MM.1S (cell line): ENCODE data around the gene DNAH7.

Source experiments
- DNase-seq: peaks from one replicate; pipeline ENCODE4 v3.0.0-alpha.2; 2015
- H2AFZ ChIP-seq: fragments of 300-600 bp; sonication (generic); 2 replicates; pipeline ENCODE4 v1.6.0; 2016; ENCODE audit warnings: antibody characterized with exemption, low read length
- H3F3A ChIP-seq: fragments of 300-600 bp; sonication (generic); 2 replicates; pipeline ENCODE4 v1.6.1; 2016; ENCODE audit warnings: mild to moderate bottlenecking, antibody characterized with exemption, low read length, moderate library complexity, mixed read lengths; ENCODE audit not compliant: insufficient read depth
- H3K27ac ChIP-seq: fragments of 300-600 bp; sonication (generic); 2 replicates; pipeline ENCODE4 v1.5.1; 2016; ENCODE audit warnings: mild to moderate bottlenecking, low read length
- H3K27me3 ChIP-seq: fragments of 300-600 bp; sonication (generic); replicated peaks from 2 replicates; pipeline ENCODE4 v1.6.0; 2016; ENCODE audit warnings: low read length; ENCODE audit not compliant: insufficient read depth
- H3K36me3 ChIP-seq: fragments of 300-600 bp; sonication (generic); replicated peaks from 2 replicates; pipeline ENCODE4 v1.6.1; 2016; ENCODE audit warnings: mild to moderate bottlenecking, low read length, mixed read lengths; ENCODE audit not compliant: insufficient read depth
- H3K4me1 ChIP-seq: fragments of 300-600 bp; sonication (generic); 2 replicates; pipeline ENCODE4 v1.6.1; 2016; ENCODE audit warnings: low read length, mixed read lengths
- H3K4me2 ChIP-seq: fragments of 300-600 bp; sonication (generic); 2 replicates; pipeline ENCODE4 v1.6.0; 2016; ENCODE audit warnings: low read depth, low read length
- H3K4me3 ChIP-seq: fragments of 300-600 bp; sonication (generic); 2 replicates; pipeline ENCODE4 v1.5.1; 2016; ENCODE audit warnings: low read length, mixed read lengths
- H3K79me2 ChIP-seq: fragments of 300-600 bp; sonication (generic); 2 replicates; pipeline ENCODE4 v1.6.1; 2016; ENCODE audit warnings: mixed run types, low read length, mixed read lengths
- H3K9ac ChIP-seq: fragments of 300-600 bp; sonication (generic); 2 replicates; pipeline ENCODE4 v1.6.1; 2016; ENCODE audit warnings: low read length, mixed read lengths
- H3K9me2 ChIP-seq: fragments of 300-600 bp; sonication (generic); replicated peaks from 2 replicates; pipeline ENCODE4 v1.6.1; 2016; ENCODE audit warnings: mild to moderate bottlenecking, low read length, mixed read lengths; ENCODE audit not compliant: insufficient read depth
- H3K9me3 ChIP-seq: fragments of 300-600 bp; sonication (generic); replicated peaks from 2 replicates; pipeline ENCODE4 v1.6.1; 2016; ENCODE audit warnings: mild to moderate bottlenecking, low read length, mixed read lengths; ENCODE audit not compliant: insufficient read depth
- H4K20me1 ChIP-seq: fragments of 300-600 bp; sonication (generic); 2 replicates; pipeline ENCODE4 v1.6.1; 2016; ENCODE audit warnings: mild to moderate bottlenecking, low read length, moderate library complexity, mixed read lengths; ENCODE audit not compliant: insufficient read depth
- CTCF ChIP-seq: fragments of 300-600 bp; sonication (generic); IDR thresholded peaks from 2 replicates; pipeline ENCODE4 v1.5.1; 2016; ENCODE audit warnings: antibody characterized with exemption, low read length, mixed read lengths
- EZH2 ChIP-seq: fragments of 300-600 bp; sonication (generic); optimal IDR thresholded peaks from 2 replicates; pipeline ENCODE3; 2017; ENCODE audit warnings: low read depth, mild to moderate bottlenecking, antibody characterized with exemption, low read length, mixed read lengths
- EZH2phosphoT487 ChIP-seq: fragments of 300-600 bp; sonication (generic); IDR thresholded peaks from 2 replicates; pipeline ENCODE4 v1.6.1; 2018; ENCODE audit warnings: antibody characterized with exemption, low read length

The DNAH7 gene

GRCh38 chr2:195769975-195770374 is 298.7 kb downstream of the DNAH7 start:
- no peak overlapping the region for H3K27ac ChIP-seq
- no peaks in the 10 kb centered on the region for H3K4me1 ChIP-seq
- no peaks in the 10 kb centered on the region for H4K20me1 ChIP-seq
- no peak overlapping the region for H3K4me2 ChIP-seq
- no peaks in the 10 kb centered on the region for H3F3A ChIP-seq
- H3K9ac ChIP-seq = no peak overlapping the region
- H3K9me3 ChIP-seq = no peaks in the 10 kb centered on the region
- H3K9me2 ChIP-seq = no peaks in the 10 kb centered on the region
- H3K79me2 ChIP-seq = no peaks in the 10 kb centered on the region
- no peak for DNase-seq
- no peaks in the 10 kb centered on the region for H3K27me3 ChIP-seq
- H3K4me3 ChIP-seq = no peak overlapping the region
- no peaks in the 10 kb centered on the region for H3K36me3 ChIP-seq
- no peak overlapping the region for H2AFZ ChIP-seq
- TF ChIP-seq EZH2phosphoT487 = no peak

GRCh38 chr2:195768431-195768830 is 300.2 kb downstream of the DNAH7 start:
- H3K4me3 ChIP-seq = no peak overlapping the region
- TF ChIP-seq EZH2phosphoT487 = no peak
- no peak for TF ChIP-seq EZH2
- H3F3A ChIP-seq = no peaks in the 10 kb centered on the region
- no peaks in the 10 kb centered on the region for H3K4me1 ChIP-seq
- H2AFZ ChIP-seq = no peak overlapping the region
- H4K20me1 ChIP-seq = no peaks in the 10 kb centered on the region
- H3K27me3 ChIP-seq = no peaks in the 10 kb centered on the region
- no peaks in the 10 kb centered on the region for H3K36me3 ChIP-seq
- no peaks in the 10 kb centered on the region for H3K9me2 ChIP-seq
- no peak for DNase-seq
- no peak overlapping the region for H3K9ac ChIP-seq
- no peak overlapping the region for H3K4me2 ChIP-seq
- no peaks in the 10 kb centered on the region for H3K79me2 ChIP-seq
- H3K27ac ChIP-seq = no peak overlapping the region
- H3K9me3 ChIP-seq = no peaks in the 10 kb centered on the region

GRCh38 chr2:195766691-195767090 is 301.9 kb downstream of the DNAH7 start:
- Histone ChIP-seq H3K27ac (no peak overlapping the region), H2AFZ (no peak overlapping the region), H3K27me3 (no peaks in the 10 kb centered on the region), H3K4me2 (no peak overlapping the region), H3K9me3 (no peaks in the 10 kb centered on the region), H3F3A (no peaks in the 10 kb centered on the region), H3K4me1 (no peaks in the 10 kb centered on the region), H4K20me1 (no peaks in the 10 kb centered on the region), H3K9ac (no peak overlapping the region), H3K79me2 (no peaks in the 10 kb centered on the region), H3K36me3 (no peaks in the 10 kb centered on the region), H3K9me2 (no peaks in the 10 kb centered on the region), H3K4me3 (no peak overlapping the region)
- no peak for TF ChIP-seq CTCF
- TF ChIP-seq EZH2phosphoT487 = no peak
- no peak for TF ChIP-seq EZH2
- no peak for DNase-seq

GRCh38 chr2:195763866-195764265 is 304.8 kb downstream of the DNAH7 start:
- no peaks in the 10 kb centered on the region for H3K9me2 ChIP-seq
- no peak overlapping the region for H2AFZ ChIP-seq
- no peaks in the 10 kb centered on the region for H3F3A ChIP-seq
- H3K4me1 ChIP-seq = no peaks in the 10 kb centered on the region
- H3K27ac ChIP-seq = no peak overlapping the region
- no peak for DNase-seq
- no peaks in the 10 kb centered on the region for H3K79me2 ChIP-seq
- H3K36me3 ChIP-seq = no peaks in the 10 kb centered on the region
- TF ChIP-seq CTCF = no peak
- no peak for TF ChIP-seq EZH2
- no peak for TF ChIP-seq EZH2phosphoT487
- H3K4me3 ChIP-seq = no peak overlapping the region
- H3K27me3 ChIP-seq = no peaks in the 10 kb centered on the region
- H4K20me1 ChIP-seq = no peaks in the 10 kb centered on the region
- no peak overlapping the region for H3K4me2 ChIP-seq
- no peaks in the 10 kb centered on the region for H3K9me3 ChIP-seq
- H3K9ac ChIP-seq = no peak overlapping the region
